Measurements from ENCODE around the gene TRIM67. TPM values are rescaled to one million over a fixed set of nuclear protein-coding genes. Genes with fewer than 3 reads are reported as not detected.

TRIM67 gene
- total RNA-seq, 1 experiment from 2014 or later, result 0.08 TPM

DNA sequence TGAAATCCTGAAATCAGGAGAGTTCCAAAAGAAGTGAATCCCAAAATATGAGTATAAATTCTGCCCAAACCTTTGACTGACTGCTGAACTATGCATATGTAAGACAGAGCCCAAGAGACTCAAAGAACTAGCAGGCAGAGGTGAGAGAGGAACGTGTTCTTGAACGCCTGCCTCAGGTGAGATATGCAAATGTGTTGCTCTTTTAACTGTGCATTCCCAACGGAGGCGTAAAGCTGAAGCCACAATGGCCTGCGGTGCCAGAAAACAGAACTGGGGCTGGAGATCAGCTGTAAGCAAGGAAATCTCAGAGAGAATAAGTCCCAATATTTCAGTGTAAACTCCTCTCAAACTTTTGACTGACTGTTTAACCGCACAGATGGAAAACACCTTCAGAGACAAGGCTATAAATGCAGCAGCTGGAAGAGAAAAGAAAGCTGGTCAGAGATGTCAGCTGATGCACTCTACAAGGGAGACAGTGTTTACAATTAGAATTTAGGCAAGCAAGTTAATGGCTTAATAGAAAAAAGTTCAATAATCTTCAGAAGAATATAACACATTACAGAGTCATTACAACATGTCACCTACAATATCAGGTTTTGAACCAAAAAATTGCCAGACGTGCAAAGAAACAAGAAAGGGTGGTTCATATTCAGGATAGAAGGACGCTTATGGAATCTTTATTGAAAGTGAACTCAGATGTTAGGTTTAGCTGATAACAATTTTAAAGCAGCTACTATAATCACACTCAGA is 43.0 kb upstream of the TRIM67 start:
- Histone ChIP-seq H3K4me1 (ENCODE audit: control insufficient read depth, insufficient read depth, low read length) (no peaks in the 10 kb centered on the region), H3K4me3 (ENCODE audit: low read depth in 2 of 2, low read length in 2 of 2) (no peak overlapping the region), H3K9me3 (ENCODE audit: control insufficient read depth, insufficient read depth, low read depth, low read length) (no peaks in the 10 kb centered on the region), H3K27me3 (ENCODE audit: control insufficient read depth, insufficient read depth, low read length) (no peaks in the 10 kb centered on the region; the same call in 1 of the 2 replicates), H3K27ac (ENCODE audit: low read length) (no peak overlapping the region), H3K36me3 (ENCODE audit: control insufficient read depth, insufficient read depth, low read length) (no peaks in the 10 kb centered on the region)
- in situ Hi-C loops (cut with HindIII; ENCODE audit: low pct_unique_long_range_greater_than_20kb, low sequenced_read_pairs), result no loop called here
- BruUV-seq (replicated peaks), result no TSS peak
- intact Hi-C loops (cut with micrococcal nuclease; ENCODE audit: unreplicated experiment), result no loop called here
- TF ChIP-seq TCF7L2 (IDR thresholded peaks at IDR 0.05; ENCODE audit: low read depth, low read length) (no peak), SIN3A (IDR thresholded peaks at IDR 0.05; ENCODE audit: borderline replicate concordance, insufficient read depth, low read depth, low read length) (no peak), POLR2AphosphoS5 (IDR thresholded peaks at IDR 0.05; ENCODE audit: low read depth, low read length) (no peak)
- TF ChIP-seq, protein P1, sequence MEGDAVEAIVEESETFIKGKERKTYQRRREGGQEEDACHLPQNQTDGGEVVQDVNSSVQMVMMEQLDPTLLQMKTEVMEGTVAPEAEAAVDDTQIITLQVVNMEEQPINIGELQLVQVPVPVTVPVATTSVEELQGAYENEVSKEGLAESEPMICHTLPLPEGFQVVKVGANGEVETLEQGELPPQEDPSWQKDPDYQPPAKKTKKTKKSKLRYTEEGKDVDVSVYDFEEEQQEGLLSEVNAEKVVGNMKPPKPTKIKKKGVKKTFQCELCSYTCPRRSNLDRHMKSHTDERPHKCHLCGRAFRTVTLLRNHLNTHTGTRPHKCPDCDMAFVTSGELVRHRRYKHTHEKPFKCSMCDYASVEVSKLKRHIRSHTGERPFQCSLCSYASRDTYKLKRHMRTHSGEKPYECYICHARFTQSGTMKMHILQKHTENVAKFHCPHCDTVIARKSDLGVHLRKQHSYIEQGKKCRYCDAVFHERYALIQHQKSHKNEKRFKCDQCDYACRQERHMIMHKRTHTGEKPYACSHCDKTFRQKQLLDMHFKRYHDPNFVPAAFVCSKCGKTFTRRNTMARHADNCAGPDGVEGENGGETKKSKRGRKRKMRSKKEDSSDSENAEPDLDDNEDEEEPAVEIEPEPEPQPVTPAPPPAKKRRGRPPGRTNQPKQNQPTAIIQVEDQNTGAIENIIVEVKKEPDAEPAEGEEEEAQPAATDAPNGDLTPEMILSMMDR (IDR thresholded peaks at IDR 0.05), result no peak
- TF ChIP-seq, protein P2, sequence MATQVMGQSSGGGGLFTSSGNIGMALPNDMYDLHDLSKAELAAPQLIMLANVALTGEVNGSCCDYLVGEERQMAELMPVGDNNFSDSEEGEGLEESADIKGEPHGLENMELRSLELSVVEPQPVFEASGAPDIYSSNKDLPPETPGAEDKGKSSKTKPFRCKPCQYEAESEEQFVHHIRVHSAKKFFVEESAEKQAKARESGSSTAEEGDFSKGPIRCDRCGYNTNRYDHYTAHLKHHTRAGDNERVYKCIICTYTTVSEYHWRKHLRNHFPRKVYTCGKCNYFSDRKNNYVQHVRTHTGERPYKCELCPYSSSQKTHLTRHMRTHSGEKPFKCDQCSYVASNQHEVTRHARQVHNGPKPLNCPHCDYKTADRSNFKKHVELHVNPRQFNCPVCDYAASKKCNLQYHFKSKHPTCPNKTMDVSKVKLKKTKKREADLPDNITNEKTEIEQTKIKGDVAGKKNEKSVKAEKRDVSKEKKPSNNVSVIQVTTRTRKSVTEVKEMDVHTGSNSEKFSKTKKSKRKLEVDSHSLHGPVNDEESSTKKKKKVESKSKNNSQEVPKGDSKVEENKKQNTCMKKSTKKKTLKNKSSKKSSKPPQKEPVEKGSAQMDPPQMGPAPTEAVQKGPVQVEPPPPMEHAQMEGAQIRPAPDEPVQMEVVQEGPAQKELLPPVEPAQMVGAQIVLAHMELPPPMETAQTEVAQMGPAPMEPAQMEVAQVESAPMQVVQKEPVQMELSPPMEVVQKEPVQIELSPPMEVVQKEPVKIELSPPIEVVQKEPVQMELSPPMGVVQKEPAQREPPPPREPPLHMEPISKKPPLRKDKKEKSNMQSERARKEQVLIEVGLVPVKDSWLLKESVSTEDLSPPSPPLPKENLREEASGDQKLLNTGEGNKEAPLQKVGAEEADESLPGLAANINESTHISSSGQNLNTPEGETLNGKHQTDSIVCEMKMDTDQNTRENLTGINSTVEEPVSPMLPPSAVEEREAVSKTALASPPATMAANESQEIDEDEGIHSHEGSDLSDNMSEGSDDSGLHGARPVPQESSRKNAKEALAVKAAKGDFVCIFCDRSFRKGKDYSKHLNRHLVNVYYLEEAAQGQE (IDR thresholded peaks at IDR 0.05; ENCODE audit: insufficient read depth in 1 of 2, low read depth in 2 of 2, low read length in 1 of 2), result no peak
- ATAC-seq (no peak), DNase-seq (ENCODE audit: low read depth, low spot score) (no peak)
- ChIA-PET CTCF (no interaction called here), POLR2A (no interaction called here)

DNA sequence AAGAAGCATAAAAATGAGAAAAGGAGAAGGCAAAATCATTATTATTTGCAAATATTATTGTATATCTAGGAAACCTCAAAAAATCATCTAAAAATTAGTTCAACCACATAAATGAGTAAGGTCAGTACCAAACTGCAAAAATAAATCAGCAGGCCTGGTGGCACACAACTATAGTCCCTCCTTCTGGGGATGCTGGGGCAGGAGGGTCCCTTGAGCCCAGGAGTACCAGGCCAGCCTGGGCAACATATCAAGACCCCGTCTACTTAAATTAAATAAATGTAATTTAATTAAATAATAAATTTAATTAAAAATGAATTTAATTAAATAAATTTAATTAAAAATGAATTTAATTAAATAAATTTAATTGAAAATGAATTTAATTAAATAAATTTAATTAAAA is 40.3 kb upstream of the TRIM67 start:
- ChIA-PET CTCF (no interaction called here), POLR2A (no interaction called here)
- no peaks in the 10 kb centered on the region for H3K36me3 ChIP-seq (ENCODE audit: control insufficient read depth, insufficient read depth, low read length)
- no peaks in the 10 kb centered on the region for H3K4me1 ChIP-seq (ENCODE audit: control insufficient read depth, insufficient read depth, low read length)
- no peak overlapping the region for H3K4me3 ChIP-seq (ENCODE audit: low read depth in 2 of 2, low read length in 2 of 2)
- intact Hi-C loops (cut with micrococcal nuclease; ENCODE audit: unreplicated experiment), result no loop called here
- no peak for ATAC-seq
- no peak overlapping the region for H3K27ac ChIP-seq (ENCODE audit: low read length)
- in situ Hi-C loops (cut with HindIII; ENCODE audit: low pct_unique_long_range_greater_than_20kb, low sequenced_read_pairs), result no loop called here
- TF ChIP-seq, protein P2 (IDR thresholded peaks at IDR 0.05; ENCODE audit: insufficient read depth in 1 of 2, low read depth in 2 of 2, low read length in 1 of 2), result no peak
- TF ChIP-seq POLR2AphosphoS5 (IDR thresholded peaks at IDR 0.05; ENCODE audit: low read depth, low read length) (no peak), TCF7L2 (IDR thresholded peaks at IDR 0.05; ENCODE audit: low read depth, low read length) (no peak), SIN3A (IDR thresholded peaks at IDR 0.05; ENCODE audit: borderline replicate concordance, insufficient read depth, low read depth, low read length) (no peak)
- TF ChIP-seq, protein P1 (IDR thresholded peaks at IDR 0.05), result no peak
- H3K9me3 ChIP-seq (ENCODE audit: control insufficient read depth, insufficient read depth, low read depth, low read length), result no peaks in the 10 kb centered on the region
- DNase-seq (ENCODE audit: low read depth, low spot score), result no peak
- H3K27me3 ChIP-seq (ENCODE audit: control insufficient read depth, insufficient read depth, low read length), result no peaks in the 10 kb centered on the region; the same call in 1 of the 2 replicates
- BruUV-seq (replicated peaks), result no TSS peak

Measured in Panc1 (cell line).